Prostate gland (tissue), 2 donors: ENCODE measurements around the gene C12orf60. TPM values are rescaled to one million over a fixed set of nuclear protein-coding genes. Genes with fewer than 3 reads are reported as not detected.

ENCODE experiments used
- DNase-seq: peaks from one replicate; pipeline ENCODE4 v3.0.0-alpha.2; 2019; ENCODE audit warnings: low spot score
- H3K27ac ChIP-seq, 2 donors: fragments of 200-600 bp; sonication (generic); 2 replicates each; pipeline ENCODE4 v1.5.1; 2017 to 2019
- H3K27me3 ChIP-seq: fragments of 200-600 bp; sonication (generic); replicated peaks from 2 replicates; pipeline ENCODE4 v1.5.1; 2019; ENCODE audit not compliant: insufficient read depth
- H3K36me3 ChIP-seq, 2 donors: fragments of 200-600 bp; sonication (generic); 1 replicate in 1 of 2; 2 replicates in 1 of 2; pipeline versions ENCODE4 v1.5.1 to v1.8.1; 2017 to 2019
- H3K4me1 ChIP-seq: fragments of 200-600 bp; sonication (generic); replicated peaks from 2 replicates; pipeline ENCODE4 v1.5.1; 2019
- H3K4me3 ChIP-seq, 2 donors: fragments of 200-600 bp; sonication (generic); 2 replicates each; pipeline ENCODE4 v1.5.1; 2017 to 2019
- H3K9me3 ChIP-seq: fragments of 200-600 bp; sonication (generic); 2 replicates; pipeline ENCODE4 v1.5.1; 2017
- POLR2A ChIP-seq: fragments of 450-650 bp; IDR thresholded peaks from one replicate; pipeline ENCODE4 v1.6.1; 2016; ENCODE audit warnings: antibody characterized with exemption, mild to moderate bottlenecking
- POLR2AphosphoS5 ChIP-seq: sonication (generic); formaldehyde crosslinking; IDR thresholded peaks from one replicate; pipeline ENCODE4 v1.6.1; 2017; ENCODE audit warnings: antibody characterized with exemption
- WGBS: methylation state at CpG from one replicate; pipeline ENCODE4 v1.1.5; 2018; 5-methylcytosine and 5-hydroxymethylcytosine counted together
- intact Hi-C: fragments of 100-400 bp; cut with DNase I; formaldehyde crosslinking; loops from one replicate; pipeline ENCODE4 v1.14.2; 2022
- total RNA-seq, 2 donors: library from RNA; depleted of rRNA; stranded (reverse); fragments of >200 nt; gene quantifications; one replicate each; pipeline ENCODE4 v1.1.0, GENCODE V29; 2016
- TF ChIP-seq, protein P1 (sequence below), 4 experiments: fragments of 200-600 bp in 2 of 4; fragments of 450-650 bp in 2 of 4; sonication (generic) in 2 of 4; IDR thresholded peaks; 1 replicate in 3 of 4; 2 replicates in 1 of 4; pipeline ENCODE4 v1.5.1; 2016 to 2019; ENCODE audit warnings: antibody characterized with exemption in 4 of 4, mild to moderate bottlenecking in 2 of 4, moderate library complexity in 2 of 4

Gene C12orf60
- total RNA-seq, 2 donors from 2014 or later: 2.0 to 2.6 TPM

DNA sequence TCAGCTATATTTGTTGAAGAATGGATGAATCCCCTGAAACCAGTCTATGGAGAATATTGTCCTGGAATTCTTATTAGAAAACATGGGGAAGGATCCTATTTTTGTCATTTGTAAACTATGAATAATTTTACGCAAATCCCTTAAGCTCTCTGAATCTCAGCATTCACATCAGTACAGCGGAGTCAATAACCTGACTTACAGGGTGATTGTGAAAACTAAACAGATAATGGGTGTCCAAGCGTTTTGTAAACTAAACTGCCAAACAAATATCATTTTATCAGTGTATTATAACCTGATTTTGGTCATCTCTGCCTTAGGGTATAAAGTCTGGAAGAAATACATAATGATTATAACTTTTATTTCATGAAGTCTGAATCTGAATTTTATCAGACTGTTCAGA is 29.9 kb downstream of the C12orf60 start:
- no peak for DNase-seq
- intact Hi-C loops: no loop called here
- 80% methylated on average over 3 of the region's 3 CpGs for WGBS
- H3K4me3 ChIP-seq: no peak overlapping the region
- H3K27me3 ChIP-seq: no peaks in the 10 kb centered on the region
- H3K4me1 ChIP-seq: no peaks in the 10 kb centered on the region
- H3K27ac ChIP-seq: no peak overlapping the region
- TF ChIP-seq, protein P1, sequence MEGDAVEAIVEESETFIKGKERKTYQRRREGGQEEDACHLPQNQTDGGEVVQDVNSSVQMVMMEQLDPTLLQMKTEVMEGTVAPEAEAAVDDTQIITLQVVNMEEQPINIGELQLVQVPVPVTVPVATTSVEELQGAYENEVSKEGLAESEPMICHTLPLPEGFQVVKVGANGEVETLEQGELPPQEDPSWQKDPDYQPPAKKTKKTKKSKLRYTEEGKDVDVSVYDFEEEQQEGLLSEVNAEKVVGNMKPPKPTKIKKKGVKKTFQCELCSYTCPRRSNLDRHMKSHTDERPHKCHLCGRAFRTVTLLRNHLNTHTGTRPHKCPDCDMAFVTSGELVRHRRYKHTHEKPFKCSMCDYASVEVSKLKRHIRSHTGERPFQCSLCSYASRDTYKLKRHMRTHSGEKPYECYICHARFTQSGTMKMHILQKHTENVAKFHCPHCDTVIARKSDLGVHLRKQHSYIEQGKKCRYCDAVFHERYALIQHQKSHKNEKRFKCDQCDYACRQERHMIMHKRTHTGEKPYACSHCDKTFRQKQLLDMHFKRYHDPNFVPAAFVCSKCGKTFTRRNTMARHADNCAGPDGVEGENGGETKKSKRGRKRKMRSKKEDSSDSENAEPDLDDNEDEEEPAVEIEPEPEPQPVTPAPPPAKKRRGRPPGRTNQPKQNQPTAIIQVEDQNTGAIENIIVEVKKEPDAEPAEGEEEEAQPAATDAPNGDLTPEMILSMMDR (IDR thresholded peaks at IDR 0.05): no peak
- TF ChIP-seq POLR2A (no peak), POLR2AphosphoS5 (no peak)
- H3K36me3 ChIP-seq: no peaks in the 10 kb centered on the region
- no peaks in the 10 kb centered on the region for H3K9me3 ChIP-seq

DNA sequence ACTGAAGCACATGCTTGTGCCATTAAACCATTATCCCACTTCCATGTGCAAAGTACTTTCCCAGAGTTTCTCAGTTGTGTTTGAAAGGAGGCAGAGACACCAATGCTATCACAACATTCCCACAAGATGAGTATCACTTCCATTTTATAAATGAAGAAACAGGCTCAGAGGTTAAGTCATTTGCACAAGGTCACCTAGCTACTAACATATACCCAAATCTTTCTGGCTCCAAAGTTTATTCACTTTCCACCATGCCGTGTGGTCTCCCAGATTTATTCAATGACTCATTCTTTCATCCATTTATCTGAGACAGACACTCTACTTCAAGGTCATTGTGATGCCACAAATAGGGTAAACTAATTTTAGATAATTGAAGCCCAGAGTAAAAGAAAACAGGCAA is 30.5 kb downstream of the C12orf60 start:
- no peak for TF ChIP-seq POLR2AphosphoS5
- no peaks in the 10 kb centered on the region for H3K36me3 ChIP-seq
- no peak for DNase-seq
- 44% methylated on average over 1 of the region's 1 CpG for WGBS
- no peak overlapping the region for H3K4me3 ChIP-seq
- H3K27me3 ChIP-seq: no peaks in the 10 kb centered on the region
- no peak overlapping the region for H3K27ac ChIP-seq
- no peaks in the 10 kb centered on the region for H3K4me1 ChIP-seq
- H3K9me3 ChIP-seq: no peaks in the 10 kb centered on the region
- intact Hi-C loops: no loop called here

DNA sequence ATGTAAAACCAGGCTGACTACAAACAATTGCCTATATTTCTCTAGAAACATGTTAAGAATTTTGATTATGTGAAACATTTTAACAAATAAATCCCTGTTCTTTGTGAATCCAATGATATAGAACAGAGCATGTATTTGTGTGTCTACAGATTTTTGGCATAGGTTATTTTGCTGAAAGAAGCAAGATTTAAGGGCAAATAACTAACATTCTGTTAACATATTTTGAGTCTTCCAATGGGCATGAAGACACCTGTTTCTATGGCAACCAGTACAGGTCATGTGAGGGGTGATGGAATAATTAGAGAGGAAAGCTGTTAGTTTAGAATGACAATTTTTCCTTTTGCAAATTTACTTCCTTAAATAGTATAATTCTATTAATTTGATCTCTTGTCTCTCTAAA is 31.0 kb downstream of the C12orf60 start:
- H3K9me3 ChIP-seq: no peaks in the 10 kb centered on the region
- H3K4me3 ChIP-seq: no peak overlapping the region
- intact Hi-C loops: no loop called here
- H3K4me1 ChIP-seq: no peaks in the 10 kb centered on the region
- DNase-seq: no peak
- no peaks in the 10 kb centered on the region for H3K27me3 ChIP-seq
- no peak overlapping the region for H3K27ac ChIP-seq
- TF ChIP-seq, protein P1 (IDR thresholded peaks at IDR 0.05): no peak
- TF ChIP-seq POLR2A: no peak
- TF ChIP-seq POLR2AphosphoS5: no peak
- no peaks in the 10 kb centered on the region for H3K36me3 ChIP-seq

DNA sequence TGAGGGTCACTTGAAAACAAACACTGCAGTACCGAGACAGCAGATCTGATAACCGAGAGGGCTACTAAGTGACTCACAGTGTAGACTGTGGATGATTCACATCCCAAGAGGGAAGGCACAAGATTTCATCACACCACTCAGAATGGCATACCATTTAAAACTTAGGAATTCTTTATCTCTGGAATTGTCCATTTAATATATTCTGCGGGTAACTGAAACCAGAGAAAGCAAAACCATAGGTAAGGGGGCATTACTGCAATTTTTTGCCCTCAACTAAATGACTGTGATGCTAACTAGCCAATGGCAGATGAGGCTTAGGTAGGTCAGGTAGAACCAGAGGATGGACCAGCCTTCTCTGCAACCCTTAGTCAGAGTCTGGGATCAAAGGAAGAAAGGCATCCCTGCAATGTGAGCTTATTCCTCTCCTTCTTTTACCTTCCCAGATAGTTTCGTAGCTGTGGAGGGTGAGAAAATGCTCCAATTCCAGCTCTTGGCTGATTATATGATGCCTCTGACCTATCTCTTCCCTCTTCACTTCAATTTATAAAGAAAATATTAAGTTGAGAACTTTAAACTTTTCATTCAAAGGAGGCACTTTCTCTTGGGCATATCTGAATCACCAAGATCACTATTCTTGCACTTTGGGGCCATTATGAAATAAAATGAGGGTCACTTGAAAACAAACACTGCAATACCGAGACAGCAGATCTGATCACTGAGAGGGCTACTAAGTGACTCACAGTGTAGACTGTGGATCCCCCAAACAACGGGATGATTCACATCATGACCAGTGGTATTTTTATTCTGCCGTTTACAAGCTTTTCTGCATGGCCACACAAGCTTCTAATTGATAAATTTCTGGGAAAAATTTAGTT is 33.1 kb downstream of the C12orf60 start:
- intact Hi-C loops: no loop called here
- H3K27ac ChIP-seq: no peak overlapping the region
- 72% methylated on average over 7 of the region's 7 CpGs for WGBS

DNA sequence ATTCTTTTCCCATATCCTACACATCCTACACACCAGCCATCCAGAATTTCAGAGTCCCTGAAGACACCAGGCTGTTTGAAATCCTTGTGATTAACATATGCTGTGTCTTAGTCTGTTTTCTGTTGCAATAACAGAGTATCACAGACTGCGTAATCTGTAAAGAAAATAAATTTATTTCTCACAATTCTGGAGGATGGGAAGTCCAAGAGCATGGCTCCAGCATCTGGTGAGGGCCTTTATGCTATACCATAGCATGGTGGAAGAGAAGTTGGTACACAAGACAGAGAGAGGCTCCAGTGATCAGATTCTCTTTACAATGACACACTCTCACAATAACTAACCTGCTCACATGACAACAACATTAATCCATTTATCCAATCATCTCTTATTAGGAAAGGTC is 35.8 kb downstream of the C12orf60 start:
- WGBS: 100% methylated on average over 1 of the region's 1 CpG
- no peak for DNase-seq
- no peaks in the 10 kb centered on the region for H3K27me3 ChIP-seq

More for the DNA sequence above, 33.1 kb downstream of the C12orf60 start:
- no peaks in the 10 kb centered on the region for H3K36me3 ChIP-seq
- TF ChIP-seq POLR2AphosphoS5 (no peak), POLR2A (no peak)
- TF ChIP-seq, protein P1 (IDR thresholded peaks at IDR 0.05): no peak
- DNase-seq: no peak
- no peak overlapping the region for H3K4me3 ChIP-seq
- no peaks in the 10 kb centered on the region for H3K9me3 ChIP-seq
- no peaks in the 10 kb centered on the region for H3K27me3 ChIP-seq
- H3K4me1 ChIP-seq: peaks cover 5% of the 10 kb centered on the region

More for the DNA sequence above, 35.8 kb downstream of the C12orf60 start:
- Histone ChIP-seq H3K4me3 (no peak overlapping the region), H3K4me1 (peaks cover 8% of the 10 kb centered on the region), H3K27ac (no peak overlapping the region), H3K36me3 (no peaks in the 10 kb centered on the region), H3K9me3 (no peaks in the 10 kb centered on the region)
- TF ChIP-seq, protein P1 (IDR thresholded peaks at IDR 0.05): no peak
- TF ChIP-seq POLR2AphosphoS5 (no peak), POLR2A (no peak)
- intact Hi-C loops: no loop called here
